GM23338 (cell line): ENCODE measurements around the gene GPC6. TPM values are rescaled to one million over a fixed set of nuclear protein-coding genes. Genes with fewer than 3 reads are reported as not detected.

Experiments used
- ATAC-seq: fragments of 200-7000 bp; cut with Tn5 transposase; 3 replicates; pipeline ENCODE4 v1.9.1; 2020
- DNase-seq: peaks from one replicate; pipeline ENCODE4 v3.0.0-alpha.2; 2015; ENCODE audit warnings: low spot score
- H2AFZ ChIP-seq: fragments of 200-600 bp; sonication (generic); 2 replicates; pipeline ENCODE4 v1.8.0; 2016; ENCODE audit warnings: antibody characterized with exemption, mild to moderate bottlenecking, moderate library complexity
- H3F3A ChIP-seq: fragments of 200-600 bp; sonication (generic); replicated peaks from 2 replicates; pipeline ENCODE4 v1.8.0; 2017; ENCODE audit warnings: antibody characterized with exemption, mixed run types, low read depth
- H3K27ac ChIP-seq: fragments of 200-600 bp; sonication (generic); 2 replicates; pipeline ENCODE4 v1.6.1; 2016; ENCODE audit warnings: low read depth
- H3K27me3 ChIP-seq: fragments of 200-600 bp; sonication (generic); 2 replicates; pipeline ENCODE4 v1.8.0; 2016; ENCODE audit warnings: mild to moderate bottlenecking, mixed run types, moderate library complexity; ENCODE audit not compliant: insufficient read depth
- H3K36me3 ChIP-seq: fragments of 200-600 bp; sonication (generic); 2 replicates; pipeline ENCODE4 v1.8.0; 2016; ENCODE audit warnings: mild to moderate bottlenecking; ENCODE audit not compliant: insufficient read depth
- H3K4me1 ChIP-seq: fragments of 200-600 bp; sonication (generic); 2 replicates; pipeline ENCODE4 v1.8.0; 2016; ENCODE audit warnings: mild to moderate bottlenecking, moderate library complexity; ENCODE audit not compliant: insufficient read depth
- H3K4me2 ChIP-seq: fragments of 200-600 bp; sonication (generic); 2 replicates; pipeline ENCODE4 v1.7.1; 2017; ENCODE audit warnings: mixed run types
- H3K4me3 ChIP-seq: fragments of 200-600 bp; sonication (generic); 2 replicates; pipeline ENCODE4 v1.6.1; 2016; ENCODE audit warnings: mixed run types
- H3K79me2 ChIP-seq: fragments of 200-600 bp; sonication (generic); replicated peaks from 2 replicates; pipeline ENCODE4 v1.8.0; 2017; ENCODE audit warnings: mild to moderate bottlenecking; ENCODE audit not compliant: insufficient read depth
- H3K9me2 ChIP-seq: fragments of 200-600 bp; sonication (generic); 2 replicates; pipeline ENCODE4 v1.8.0; 2017; ENCODE audit not compliant: insufficient read depth
- H4K20me1 ChIP-seq: fragments of 200-600 bp; sonication (generic); replicated peaks from 2 replicates; pipeline ENCODE4 v1.8.0; 2017; ENCODE audit warnings: mild to moderate bottlenecking; ENCODE audit not compliant: insufficient read depth
- H3K27ac Mint-ChIP-seq: 2 replicates; pipeline ENCODE4 v1.8.0; 2020; ENCODE audit warnings: inconsistent platforms, mild to moderate bottlenecking, moderate library complexity, mixed read lengths
- H3K27me3 Mint-ChIP-seq: 3 replicates; pipeline ENCODE4 v1.8.0; 2022; ENCODE audit warnings: low read depth, mild to moderate bottlenecking, moderate library complexity, mixed read lengths, inconsistent platforms; ENCODE audit not compliant: insufficient read depth, poor library complexity
- H3K36me3 Mint-ChIP-seq: 3 replicates; pipeline ENCODE4 v1.8.0; 2021; ENCODE audit warnings: low read depth, mild to moderate bottlenecking, inconsistent platforms, moderate library complexity, mixed read lengths
- H3K4me1 Mint-ChIP-seq: 3 replicates; pipeline ENCODE4 v1.8.0; 2020; ENCODE audit warnings: mild to moderate bottlenecking, inconsistent platforms, mixed read lengths
- H3K4me3 Mint-ChIP-seq: 3 replicates; pipeline ENCODE4 v1.8.0; 2021; ENCODE audit warnings: moderate library complexity, mild to moderate bottlenecking, inconsistent platforms, mixed read lengths
- H3K9me3 Mint-ChIP-seq: 3 replicates; pipeline ENCODE4 v1.8.0; 2020; ENCODE audit warnings: moderate library complexity, mild to moderate bottlenecking, inconsistent platforms, mixed read lengths
- CREB1 ChIP-seq: fragments of 250-450 bp; sonication (Bioruptor Pico); IDR thresholded peaks from 2 replicates; pipeline ENCODE4 v1.5.0; 2020; ENCODE audit warnings: low read depth, mild to moderate bottlenecking, moderate library complexity
- CTCF ChIP-seq, 2 experiments: fragments of 200-600 bp in 1 of 2; sonication (generic) in 1 of 2; conservative IDR thresholded peaks; 2 replicates each; pipeline versions ENCODE4 v1.5.1 to v1.6.1; 2016 to 2017; ENCODE audit warnings: antibody characterized with exemption in 2 of 2, low read depth in 2 of 2, mild to moderate bottlenecking in 2 of 2, moderate library complexity in 1 of 2
- EZH2 ChIP-seq: fragments of 200-600 bp; sonication (generic); IDR thresholded peaks from one replicate; pipeline ENCODE4 v1.8.0; 2017; ENCODE audit warnings: antibody characterized with exemption, mild to moderate bottlenecking, low read depth; ENCODE audit not compliant: unreplicated experiment
- EZH2phosphoT487 ChIP-seq: fragments of 200-600 bp; sonication (generic); IDR thresholded peaks from one replicate; pipeline ENCODE4 v1.8.1; 2018; ENCODE audit warnings: antibody characterized with exemption; ENCODE audit not compliant: unreplicated experiment
- JUNB ChIP-seq: IDR thresholded peaks from one replicate; pipeline ENCODE4 v1.6.1; 2016; ENCODE audit warnings: antibody characterized with exemption; ENCODE audit not compliant: unreplicated experiment
- NANOG ChIP-seq: IDR thresholded peaks from 2 replicates; pipeline ENCODE4 v1.6.1; 2016; ENCODE audit warnings: antibody characterized with exemption, borderline replicate concordance
- STAT1 ChIP-seq: IDR thresholded peaks from one replicate; pipeline ENCODE4 v1.6.1; 2016; ENCODE audit warnings: antibody characterized with exemption; ENCODE audit not compliant: unreplicated experiment
- ZNF114 ChIP-seq: fragments of 250-450 bp; sonication (Bioruptor Pico); IDR thresholded peaks from 2 replicates; pipeline ENCODE4 v1.5.0; 2020; ENCODE audit warnings: mild to moderate bottlenecking, moderate library complexity
- ZNF331 ChIP-seq: fragments of 250-450 bp; sonication (Bioruptor Pico); IDR thresholded peaks from 2 replicates; pipeline ENCODE4 v1.5.0; 2020; ENCODE audit warnings: low read depth, mild to moderate bottlenecking, moderate library complexity
- ZNF462 ChIP-seq: fragments of 250-450 bp; sonication (Bioruptor Pico); IDR thresholded peaks from 2 replicates; pipeline ENCODE4 v1.5.0; 2020; ENCODE audit warnings: mild to moderate bottlenecking, moderate library complexity
- polyA plus RNA-seq: library from polyadenylated mRNA; unstranded; fragments of >200 nt; fragmentation: Nextera tagmentation; extraction: Ambion mirVana; gene quantifications from 2 replicates; pipeline ENCODE4 v1.2.1, GENCODE V29; 2016
- total RNA-seq: library from RNA; depleted of rRNA; stranded (reverse); fragments of >200 nt; shearing (Covaris generic); gene quantifications from 2 replicates; pipeline ENCODE4 v1.2.3, GENCODE V29; 2014

GPC6 gene
- total and polyA plus RNA-seq, 2 experiments from 2014 or later: 6.4 to 28.6 TPM

GRCh38 chr13:93249364-93250306 lies 23.0 kb downstream of the GPC6 start (continued):
- TF ChIP-seq ZNF462: no peak
- TF ChIP-seq ZNF114 (CRISPR knock-in tag): no peak
- TF ChIP-seq STAT1: no peak

- no peak overlapping the region for H3K4me3 ChIP-seq
- no peak overlapping the region for H3K27ac Mint-ChIP-seq
- peaks cover 21% of the 10 kb centered on the region; the same call in 1 of the 2 replicates for H3K4me1 ChIP-seq
- peaks cover 34% of the 10 kb centered on the region for H3K4me1 Mint-ChIP-seq
- H3K36me3 Mint-ChIP-seq: peaks cover 7% of the 10 kb centered on the region; the same call in 2 of the 3 replicates
- H3K27ac ChIP-seq: no peak overlapping the region
- no peaks in the 10 kb centered on the region for H3K9me3 Mint-ChIP-seq
- 0 out of 2 replicates have a peak, but pooled peaks cover 4% of the 10 kb centered on the region for H3K9me2 ChIP-seq
- H3F3A ChIP-seq: no peaks in the 10 kb centered on the region
- no peaks in the 10 kb centered on the region for H3K36me3 ChIP-seq
- DNase-seq: no peak
- H3K27me3 Mint-ChIP-seq: no peaks in the 10 kb centered on the region
- H2AFZ ChIP-seq: no peak overlapping the region
- no peak overlapping the region for H3K4me2 ChIP-seq
- H4K20me1 ChIP-seq: no peaks in the 10 kb centered on the region
- no peaks in the 10 kb centered on the region for H3K27me3 ChIP-seq
- no peak overlapping the region for H3K4me3 Mint-ChIP-seq
- TF ChIP-seq NANOG (no peak), JUNB (no peak), EZH2phosphoT487 (no peak), ZNF331 (CRISPR knock-in tag) (no peak), CREB1 (no peak), EZH2 (no peak), CTCF (conservative IDR thresholded peaks at IDR 0.05; ENCODE audit: low read depth in 2 of 2) (no peak)
- peaks cover 54% of the 10 kb centered on the region for H3K79me2 ChIP-seq
- peak; percentile 57 for ATAC-seq
Observed at GRCh38 chr13:93254775-93255174, 28.2 kb downstream of the GPC6 start.
